GM12875 (cell line): Measurements from ENCODE around the gene BANF1.
A peak's percentile ranks its signal among the peaks of the same experiment; 100 is the strongest.

Source experiments
- H3K4me3 ChIP-seq: one replicate; pipeline ENCODE4 v1.5.1; 2011; ENCODE audit warnings: low read depth, low read length, control low read depth
- CTCF ChIP-seq: IDR thresholded peaks from 2 replicates; pipeline ENCODE4 v1.5.1; 2011; ENCODE audit warnings: low read depth, mild to moderate bottlenecking, control low read depth, inconsistent platforms, low read length, moderate library complexity, borderline replicate concordance; ENCODE audit not compliant: insufficient read depth

BANF1 gene

DNA sequence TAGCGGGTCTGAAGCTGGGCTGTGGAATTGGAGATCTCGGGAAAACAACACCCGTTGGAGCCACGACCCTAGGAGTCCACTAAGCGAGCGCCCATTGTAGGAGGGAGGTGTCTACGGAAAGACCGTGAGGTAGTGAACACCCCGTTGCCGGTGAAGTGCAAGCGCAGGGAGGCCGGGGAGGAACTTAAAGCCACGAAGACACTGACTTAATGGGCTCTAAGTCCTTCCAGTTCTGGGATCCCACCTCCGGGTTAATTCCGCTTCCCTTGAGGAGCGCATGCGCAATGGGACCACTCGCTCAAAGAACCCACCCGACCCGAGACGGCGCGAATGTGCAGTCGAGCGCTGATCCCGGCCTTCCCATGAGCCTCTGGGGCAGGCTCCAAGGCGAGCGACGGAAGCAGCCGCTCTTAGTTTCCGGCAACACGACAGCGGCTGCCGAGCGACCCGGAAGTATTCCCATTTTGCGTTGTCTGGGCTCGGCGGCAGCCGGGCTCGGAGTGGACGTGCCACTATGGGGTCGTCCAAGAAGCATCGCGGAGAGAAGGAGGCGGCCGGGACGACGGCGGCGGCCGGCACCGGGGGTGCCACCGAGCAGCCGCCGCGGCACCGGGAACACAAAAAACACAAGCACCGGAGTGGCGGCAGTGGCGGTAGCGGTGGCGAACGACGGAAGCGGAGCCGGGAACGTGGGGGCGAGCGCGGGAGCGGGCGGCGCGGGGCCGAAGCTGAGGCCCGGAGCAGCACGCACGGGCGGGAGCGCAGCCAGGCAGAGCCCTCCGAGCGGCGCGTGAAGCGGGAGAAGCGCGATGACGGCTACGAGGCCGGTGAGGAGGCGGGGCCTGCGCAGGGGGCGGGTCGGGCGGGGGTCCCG lies 40.8 kb upstream of the BANF1 start, which contains the start of gene SART1:
Gene SART1, plus strand, starts transcription at position 468 of the 874 bp plus-strand sequence. Its CDS starts 47 bp downstream, at position 515.
- H3K4me3 ChIP-seq, result peak within 1 kb of the TSS; percentile 99

DNA sequence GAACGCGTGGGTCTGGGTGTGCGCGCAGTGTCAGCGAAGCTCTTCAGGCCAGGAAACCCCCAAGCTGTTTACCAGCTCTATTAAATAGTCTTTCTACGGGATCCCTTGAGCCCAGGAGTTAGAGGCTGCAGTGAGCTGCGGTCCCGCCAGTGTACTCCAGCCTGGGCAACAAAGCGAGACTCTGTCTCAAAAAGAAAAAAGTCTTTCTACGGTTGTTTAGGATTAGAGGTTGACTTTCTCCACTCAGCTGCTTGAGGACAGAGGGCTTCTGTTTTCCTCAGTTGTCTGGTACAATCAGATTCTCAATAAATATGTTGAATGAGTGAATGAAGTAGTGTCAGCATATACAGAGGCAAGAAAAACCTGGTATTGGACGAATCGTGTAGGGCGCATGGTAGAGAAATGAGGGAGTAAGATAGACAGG lies 40.1 kb upstream of the BANF1 start:
- TF ChIP-seq CTCF, result no peak

More for the DNA sequence above, 40.8 kb upstream of the BANF1 start, which contains the start of gene SART1:
- no peak for TF ChIP-seq CTCF

GRCh38 chr11:65964906-65965305 lies 37.4 kb upstream of the BANF1 start:
- no peak overlapping the region for H3K4me3 ChIP-seq
- TF ChIP-seq CTCF, result no peak

More for the DNA sequence above, 40.1 kb upstream of the BANF1 start:
- peak overlapping the region; percentile 99 for H3K4me3 ChIP-seq

DNA sequence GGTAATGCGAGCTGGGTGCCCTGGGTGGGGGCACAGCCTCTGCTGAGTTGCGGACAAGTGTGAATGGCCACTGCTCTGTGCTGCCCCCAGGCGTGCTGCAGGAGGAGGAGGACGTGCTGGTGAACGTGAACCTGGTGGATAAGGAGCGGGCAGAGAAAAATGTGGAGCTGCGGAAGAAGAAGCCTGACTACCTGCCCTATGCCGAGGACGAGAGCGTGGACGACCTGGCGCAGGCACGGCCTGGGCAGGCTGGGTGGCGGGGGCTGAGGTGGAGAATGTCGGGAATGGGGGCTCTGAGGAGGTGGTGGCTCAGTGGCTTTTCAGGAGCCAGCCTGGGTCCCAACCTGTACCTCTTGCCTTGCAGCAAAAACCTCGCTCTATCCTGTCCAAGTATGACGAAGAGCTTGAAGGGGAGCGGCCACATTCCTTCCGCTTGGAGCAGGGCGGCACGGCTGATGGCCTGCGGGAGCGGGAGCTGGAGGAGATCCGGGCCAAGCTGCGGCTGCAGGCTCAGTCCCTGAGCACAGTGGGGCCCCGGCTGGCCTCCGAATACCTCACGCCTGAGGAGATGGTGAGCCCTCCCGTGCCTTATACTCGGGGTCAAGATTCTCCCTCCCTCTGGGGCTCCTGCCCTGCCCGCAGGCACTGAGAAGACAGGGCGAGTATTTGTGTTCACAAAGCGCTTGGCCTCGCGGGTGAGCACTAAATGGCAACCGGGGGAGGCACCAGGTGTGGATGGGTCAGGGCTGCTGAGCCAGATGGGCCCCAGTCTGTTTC lies 36.1 kb upstream of the BANF1 start:
- TF ChIP-seq CTCF, result no peak
- no peak overlapping the region for H3K4me3 ChIP-seq

DNA sequence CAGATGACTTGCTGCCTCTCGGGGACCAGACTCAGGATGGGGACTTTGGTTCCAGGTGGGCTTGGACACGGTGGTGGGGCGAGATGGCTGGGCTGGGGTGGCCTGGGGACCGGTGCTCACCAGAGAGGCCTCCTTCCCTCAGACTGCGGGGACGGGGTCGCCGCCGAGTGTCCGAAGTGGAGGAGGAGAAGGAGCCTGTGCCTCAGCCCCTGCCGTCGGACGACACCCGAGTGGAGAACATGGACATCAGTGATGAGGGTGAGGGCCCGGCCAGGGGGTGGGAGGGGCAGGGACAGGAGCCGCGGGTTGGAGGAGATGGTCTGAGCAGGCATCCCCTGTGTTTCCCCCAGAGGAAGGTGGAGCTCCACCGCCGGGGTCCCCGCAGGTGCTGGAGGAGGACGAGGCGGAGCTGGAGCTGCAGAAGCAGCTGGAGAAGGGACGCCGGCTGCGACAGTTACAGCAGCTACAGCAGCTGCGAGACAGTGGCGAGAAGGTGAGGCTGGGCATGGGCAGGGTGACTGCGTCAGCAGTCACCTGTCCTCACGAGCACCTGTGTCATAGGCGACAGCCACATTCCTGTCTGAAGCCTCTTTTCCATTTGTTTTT lies 34.9 kb upstream of the BANF1 start:
- no peak for TF ChIP-seq CTCF
- no peak overlapping the region for H3K4me3 ChIP-seq

- H3K4me3 ChIP-seq, result no peak overlapping the region
- no peak for TF ChIP-seq CTCF
Measured at GRCh38 chr11:65968600-65969482, 33.5 kb upstream of the BANF1 start.
